Smooth muscle cell (in vitro differentiated cells): ENCODE results near the gene SUN2. TPM values are rescaled to one million over a fixed set of nuclear protein-coding genes. Genes with fewer than 3 reads are reported as not detected.

ENCODE experiments used
- DNase-seq: peaks from one replicate; lab custom pipeline; 2025; ENCODE audit not compliant: unreplicated experiment; lab: John Stamatoyannopoulos, UW
- H2AFZ ChIP-seq: fragments of 200-600 bp; sonication (generic); 2 replicates; pipeline ENCODE4 v1.6.0; 2016; ENCODE audit warnings: antibody characterized with exemption, low read depth, mild to moderate bottlenecking
- H3F3A ChIP-seq: fragments of 200-600 bp; sonication (generic); 2 replicates; pipeline ENCODE4 v1.6.0; 2017; ENCODE audit warnings: antibody characterized with exemption, low read depth
- H3K27ac ChIP-seq: fragments of 200-600 bp; sonication (generic); 2 replicates; pipeline ENCODE4 v1.5.1; 2016; ENCODE audit warnings: low read depth, mild to moderate bottlenecking
- H3K27me3 ChIP-seq: fragments of 200-600 bp; sonication (generic); 2 replicates; pipeline ENCODE4 v1.6.1; 2016; ENCODE audit warnings: low read depth, mild to moderate bottlenecking
- H3K36me3 ChIP-seq: fragments of 200-600 bp; sonication (generic); 2 replicates; pipeline ENCODE4 v1.5.1; 2016; ENCODE audit warnings: low read depth
- H3K4me1 ChIP-seq: fragments of 200-600 bp; sonication (generic); 2 replicates; pipeline ENCODE4 v1.5.1; 2016; ENCODE audit warnings: low read depth
- H3K4me2 ChIP-seq: fragments of 200-600 bp; sonication (generic); 2 replicates; pipeline ENCODE4 v1.6.0; 2016; ENCODE audit warnings: mild to moderate bottlenecking
- H3K4me3 ChIP-seq: fragments of 200-600 bp; sonication (generic); 2 replicates; pipeline ENCODE4 v1.5.1; 2016; ENCODE audit warnings: mild to moderate bottlenecking
- H3K79me2 ChIP-seq: fragments of 200-600 bp; sonication (generic); 2 replicates; pipeline ENCODE4 v1.6.0; 2016; ENCODE audit warnings: low read depth, mild to moderate bottlenecking
- H3K9ac ChIP-seq: fragments of 200-600 bp; sonication (generic); 2 replicates; pipeline ENCODE4 v1.6.0; 2016; ENCODE audit warnings: low read depth
- H3K9me3 ChIP-seq: fragments of 200-600 bp; sonication (generic); replicated peaks from 2 replicates; pipeline ENCODE4 v1.5.1; 2016; ENCODE audit warnings: low read depth
- H4K20me1 ChIP-seq: fragments of 200-600 bp; sonication (generic); 2 replicates; pipeline ENCODE4 v1.6.0; 2016; ENCODE audit warnings: low read depth
- WGBS: methylation state at CpG from one replicate; pipeline ENCODE4 v1.1.7; 2016; ENCODE audit warnings: low lambda C conversion rate; 5-methylcytosine and 5-hydroxymethylcytosine counted together
- polyA plus RNA-seq: library from polyadenylated mRNA; unstranded; fragments of >200 nt; fragmentation: Nextera tagmentation; extraction: Ambion mirVana; gene quantifications from 2 replicates; pipeline ENCODE4 v1.2.1, GENCODE V29; 2016
- total RNA-seq: library from RNA; depleted of rRNA; stranded (reverse); fragments of >200 nt; gene quantifications from 2 replicates; pipeline ENCODE4 v1.2.3, GENCODE V29; 2014
- TF ChIP-seq, protein P1 (sequence below): fragments of 200-600 bp; sonication (generic); IDR thresholded peaks from 2 replicates; pipeline ENCODE4 v1.5.1; 2017; ENCODE audit warnings: borderline replicate concordance, mild to moderate bottlenecking, antibody characterized with exemption; ENCODE audit not compliant: insufficient read depth, poor library complexity, severe bottlenecking

The SUN2 gene
- total and polyA plus RNA-seq, 2 experiments from 2014 or later, result 59.1 to 71.7 TPM

GRCh38 chr22:38745676-38746460 lies 9.9 kb downstream of the SUN2 start:
- H3K4me1 ChIP-seq, result no peaks in the 10 kb centered on the region
- peaks cover 9% of the 10 kb centered on the region for H3K36me3 ChIP-seq
- H3K27me3 ChIP-seq, result no peaks in the 10 kb centered on the region
- no peaks in the 10 kb centered on the region for H4K20me1 ChIP-seq
- H3F3A ChIP-seq, result no peaks in the 10 kb centered on the region
- no peaks in the 10 kb centered on the region for H3K9me3 ChIP-seq
- H3K27ac ChIP-seq, result no peak overlapping the region
- no peak overlapping the region for H3K4me2 ChIP-seq
- H2AFZ ChIP-seq, result no peak overlapping the region
- TF ChIP-seq, protein P1, sequence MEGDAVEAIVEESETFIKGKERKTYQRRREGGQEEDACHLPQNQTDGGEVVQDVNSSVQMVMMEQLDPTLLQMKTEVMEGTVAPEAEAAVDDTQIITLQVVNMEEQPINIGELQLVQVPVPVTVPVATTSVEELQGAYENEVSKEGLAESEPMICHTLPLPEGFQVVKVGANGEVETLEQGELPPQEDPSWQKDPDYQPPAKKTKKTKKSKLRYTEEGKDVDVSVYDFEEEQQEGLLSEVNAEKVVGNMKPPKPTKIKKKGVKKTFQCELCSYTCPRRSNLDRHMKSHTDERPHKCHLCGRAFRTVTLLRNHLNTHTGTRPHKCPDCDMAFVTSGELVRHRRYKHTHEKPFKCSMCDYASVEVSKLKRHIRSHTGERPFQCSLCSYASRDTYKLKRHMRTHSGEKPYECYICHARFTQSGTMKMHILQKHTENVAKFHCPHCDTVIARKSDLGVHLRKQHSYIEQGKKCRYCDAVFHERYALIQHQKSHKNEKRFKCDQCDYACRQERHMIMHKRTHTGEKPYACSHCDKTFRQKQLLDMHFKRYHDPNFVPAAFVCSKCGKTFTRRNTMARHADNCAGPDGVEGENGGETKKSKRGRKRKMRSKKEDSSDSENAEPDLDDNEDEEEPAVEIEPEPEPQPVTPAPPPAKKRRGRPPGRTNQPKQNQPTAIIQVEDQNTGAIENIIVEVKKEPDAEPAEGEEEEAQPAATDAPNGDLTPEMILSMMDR, result no peak
- no peak overlapping the region for H3K4me3 ChIP-seq
- H3K9ac ChIP-seq, result no peak overlapping the region
- no peak for DNase-seq
- H3K79me2 ChIP-seq, result no peaks in the 10 kb centered on the region
- WGBS, result 93% methylated on average over 14 of the region's 14 CpGs

- Histone ChIP-seq H3K4me3 (no peak overlapping the region), H3F3A (no peaks in the 10 kb centered on the region), H3K79me2 (no peaks in the 10 kb centered on the region), H3K9ac (no peak overlapping the region), H3K4me2 (no peak overlapping the region), H4K20me1 (no peaks in the 10 kb centered on the region), H3K4me1 (no peaks in the 10 kb centered on the region), H3K27ac (no peak overlapping the region), H2AFZ (no peak overlapping the region), H3K9me3 (no peaks in the 10 kb centered on the region), H3K36me3 (peaks cover 9% of the 10 kb centered on the region), H3K27me3 (no peaks in the 10 kb centered on the region)
- no peak for DNase-seq
- TF ChIP-seq, protein P1, result no peak
- 100% methylated on average over 6 of the region's 6 CpGs for WGBS
Measured at GRCh38 chr22:38744981-38745380, 10.8 kb downstream of the SUN2 start.

DNA sequence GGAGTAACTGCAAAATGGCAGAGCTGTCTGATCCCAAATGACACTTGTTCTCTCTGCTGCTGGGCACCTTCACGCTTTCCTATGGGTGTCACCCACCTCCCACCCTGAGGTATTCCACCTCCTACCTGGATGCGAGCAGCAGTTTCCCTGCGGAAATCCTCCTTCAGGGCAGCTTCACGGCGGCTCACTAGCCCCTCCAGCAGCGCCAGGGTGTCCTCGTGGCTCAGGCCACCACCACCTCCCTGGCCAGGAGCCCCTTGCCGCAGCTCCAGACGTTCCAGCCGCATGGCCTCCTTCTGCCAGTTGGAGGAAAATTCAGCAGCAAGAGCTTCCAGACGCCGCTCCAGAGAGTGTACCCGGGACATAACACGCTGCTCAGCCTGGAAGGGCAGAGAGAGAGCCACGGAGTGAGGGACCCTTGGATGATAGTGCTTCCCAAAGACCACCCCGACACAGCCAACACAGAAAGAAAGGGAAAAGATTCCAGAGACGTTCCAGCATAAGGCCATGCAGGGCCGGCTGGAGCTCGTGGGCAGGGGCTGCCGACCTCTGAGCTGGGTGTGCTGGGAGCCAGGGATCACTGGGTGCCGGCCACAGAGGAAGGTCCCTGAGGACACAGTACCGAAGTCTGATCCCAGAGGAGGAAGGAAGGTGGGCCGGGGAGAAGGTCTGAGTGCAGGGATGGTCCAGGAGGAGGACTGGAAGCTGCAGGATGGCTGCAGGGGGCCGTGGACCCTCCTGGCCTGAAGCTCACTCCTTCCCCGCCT lies 13.4 kb downstream of the SUN2 start:
- Histone ChIP-seq H2AFZ (no peak overlapping the region), H3K27me3 (no peaks in the 10 kb centered on the region), H3K4me3 (no peak overlapping the region), H3K4me2 (no peak overlapping the region), H3K27ac (no peak overlapping the region), H3K36me3 (peaks cover 9% of the 10 kb centered on the region), H3K9ac (no peak overlapping the region), H3K79me2 (no peaks in the 10 kb centered on the region), H3K4me1 (no peaks in the 10 kb centered on the region), H3F3A (no peaks in the 10 kb centered on the region), H3K9me3 (no peaks in the 10 kb centered on the region), H4K20me1 (no peaks in the 10 kb centered on the region)
- TF ChIP-seq, protein P1, result no peak
- WGBS, result 98% methylated on average over 25 of the region's 25 CpGs
- no peak for DNase-seq
